GM12878 (cell line): Measurements from ENCODE around the gene PHF21B. TPM values are rescaled to one million over a fixed set of nuclear protein-coding genes. Genes with fewer than 3 reads are reported as not detected.
"Not testable (repeated sequence)": the region's sequence is repeated elsewhere in the genome, so short reads cannot be mapped to it uniquely, and the experiment has no call there.

Experiments used
- ATAC-seq: fragments of 200-7000 bp; cut with Tn5 transposase; 3 replicates; pipeline ENCODE4 v1.9.1; 2020; ENCODE audit warnings: mild to moderate bottlenecking, moderate library complexity
- BruUV-seq: library from RNA; stranded (reverse); fragments of 400-500 nt; replicated peaks from 2 replicates; lab custom pipeline; 2021; lab: Mats Ljungman, UMichigan
- CTCF ChIA-PET: fragments of 300-600 bp; sonication (Branson Sonifier 250); formaldehyde crosslinking; extraction: SDS; loops from one replicate; lab custom pipeline; 2021; ENCODE audit warnings: inconsistent platforms; lab: Yijun Ruan, JAX
- POLR2A ChIA-PET: fragments of 350-600 bp; formaldehyde crosslinking; extraction: SDS; loops from one replicate; lab custom pipeline; 2021; ENCODE audit warnings: inconsistent platforms; lab: Charles Lee
- RAD21 ChIA-PET: fragments of 300-600 bp; sonication (Branson Sonifier 250); formaldehyde crosslinking; loops from one replicate; lab custom pipeline; 2023; ENCODE audit warnings: antibody characterized with exemption; ENCODE audit not compliant: unreplicated experiment; lab: Charles Lee
- SMC1A ChIA-PET: fragments of 300-600 bp; sonication (Branson Sonifier 250); formaldehyde crosslinking; loops from one replicate; lab custom pipeline; 2023; ENCODE audit not compliant: unreplicated experiment, uncharacterized antibody; lab: Charles Lee
- DNase-seq: peaks from one replicate; pipeline ENCODE4 v3.0.0-alpha.2; 2011; ENCODE audit warnings: low read depth, low spot score
- FAIRE-seq: peaks from 3 replicates; lab custom pipeline; 2011; peaks lifted over from hg19 to GRCh38; lab: Jason Lieb, UNC
- H2AFZ ChIP-seq: 2 replicates; pipeline ENCODE4 v1.6.0; 2011; ENCODE audit warnings: low read depth, low read length, control low read depth; ENCODE audit not compliant: control insufficient read depth
- H3K27ac ChIP-seq: 2 replicates; pipeline ENCODE4 v1.5.1; 2011; ENCODE audit warnings: control low read depth; ENCODE audit not compliant: control insufficient read depth, insufficient read depth
- H3K27me3 ChIP-seq, 2 experiments: replicated peaks in 1 of 2; 2 replicates each; pipeline versions ENCODE4 v1.6.0 to v1.6.1; 2011; ENCODE audit warnings: low read length in 1 of 2; ENCODE audit not compliant: control insufficient read depth in 2 of 2, insufficient read depth in 2 of 2
- H3K36me3 ChIP-seq, 2 experiments: 2 replicates each; pipeline ENCODE4 v1.5.1; 2011; ENCODE audit warnings: low read length in 1 of 2; ENCODE audit not compliant: control insufficient read depth in 2 of 2, insufficient read depth in 2 of 2
- H3K4me1 ChIP-seq: 2 replicates; pipeline ENCODE4 v1.6.1; 2011; ENCODE audit warnings: mild to moderate bottlenecking, low read length, moderate library complexity, mixed read lengths; ENCODE audit not compliant: control insufficient read depth, insufficient read depth
- H3K4me2 ChIP-seq: 2 replicates; pipeline ENCODE4 v1.6.0; 2011; ENCODE audit warnings: control low read depth; ENCODE audit not compliant: control insufficient read depth, insufficient read depth
- H3K4me3 ChIP-seq: fragments of 200-600 bp; sonication (generic); 2 replicates; pipeline ENCODE4 v1.5.1; 2016
- H3K79me2 ChIP-seq: 2 replicates; pipeline ENCODE4 v1.6.0; 2011; ENCODE audit warnings: low read length; ENCODE audit not compliant: control insufficient read depth, insufficient read depth
- H3K9ac ChIP-seq: 2 replicates; pipeline ENCODE4 v1.8.0; 2011; ENCODE audit warnings: low read length, control low read depth, mixed read lengths; ENCODE audit not compliant: control insufficient read depth, insufficient read depth
- H3K9me3 ChIP-seq: replicated peaks from 3 replicates; pipeline ENCODE4 v1.5.1; 2011; ENCODE audit warnings: mild to moderate bottlenecking, low read length; ENCODE audit not compliant: control insufficient read depth, insufficient read depth
- H4K20me1 ChIP-seq: 2 replicates; pipeline ENCODE4 v1.6.0; 2011; ENCODE audit not compliant: control insufficient read depth, insufficient read depth
- CREB1 ChIP-seq: IDR thresholded peaks from 2 replicates; pipeline ENCODE4 v1.6.1; 2012; ENCODE audit warnings: low read depth, mild to moderate bottlenecking, inconsistent platforms
- CREM ChIP-seq: IDR thresholded peaks from 2 replicates; pipeline ENCODE4 v1.6.1; 2014; ENCODE audit warnings: antibody characterized with exemption, low read depth
- ETV6 ChIP-seq, 2 experiments: fragments of 450-650 bp in 1 of 2; IDR thresholded peaks in 1 of 2; conservative IDR thresholded peaks in 1 of 2; 2 replicates each; pipeline ENCODE4 v1.6.1; 2014; ENCODE audit warnings: antibody characterized with exemption in 1 of 2, borderline replicate concordance in 1 of 2, low read depth in 1 of 2, mild to moderate bottlenecking in 1 of 2, moderate library complexity in 1 of 2
- MEF2A ChIP-seq: IDR thresholded peaks from 2 replicates; pipeline ENCODE4 v1.6.1; 2011; ENCODE audit warnings: low read depth, mild to moderate bottlenecking, low read length, moderate library complexity; ENCODE audit not compliant: insufficient read depth
- MTA3 ChIP-seq: IDR thresholded peaks from 2 replicates; pipeline ENCODE4 v1.6.1; 2012; ENCODE audit warnings: low read length, inconsistent platforms, borderline replicate concordance
- PAX5 ChIP-seq: IDR thresholded peaks from 2 replicates; pipeline ENCODE4 v1.6.1; 2011; ENCODE audit warnings: low read depth, low read length, borderline replicate concordance
- WGBS: methylation state at CpG from one replicate; pipeline ENCODE4 v1.1.6; 2016; ENCODE audit warnings: low lambda C conversion rate; ENCODE audit not compliant: insufficient replicate concordance, insufficient coverage; ENCODE audit errors: missing lambda C conversion rate; 5-methylcytosine and 5-hydroxymethylcytosine counted together
- in situ Hi-C: fragments of 300-500 bp; cut with MboI; formaldehyde crosslinking; loops from 9 replicates; pipeline ENCODE4 v1.14.3; 2018; ENCODE audit warnings: mixed read lengths
- intact Hi-C: fragments of 100-400 bp; cut with micrococcal nuclease; formaldehyde crosslinking; loops from one replicate; pipeline ENCODE4 v1.14.2; 2022; ENCODE audit not compliant: unreplicated experiment
- polyA plus RNA-seq, 11 experiments: library from polyadenylated mRNA; depleted of rRNA in 4 of 11; unstranded in 6 of 11; stranded (reverse) in 5 of 11; fragments of >200 nt; fragmentation: Nextera tagmentation in 4 of 11; fragmentation: Illumina TruSeq in 1 of 11; extraction: Ambion mirVana in 4 of 11; extraction: Trizol in 1 of 11; gene quantifications; 1 replicate in 1 of 11; 2 replicates in 10 of 11; pipeline versions ENCODE4 v1.2.1 to v1.2.3, GENCODE V29; 2011 to 2016; ENCODE audit warnings: inconsistent platforms in 2 of 11, missing spikeins in 2 of 11, low read depth in 1 of 11
- total RNA-seq, 4 experiments: library from RNA; depleted of rRNA in 3 of 4; stranded (reverse); fragments of >200 nt in 3 of 4; fragmentation: Illumina TruSeq in 1 of 4; extraction: Trizol in 1 of 4; gene quantifications; 2 replicates each; pipeline versions ENCODE4 v1.2.1 to v1.2.3, GENCODE V29; 2013 to 2021
- TF ChIP-seq, protein P1 (sequence below): fragments of 450-650 bp; conservative IDR thresholded peaks from 2 replicates; pipeline ENCODE4 v1.6.1; 2017; ENCODE audit warnings: mild to moderate bottlenecking, moderate library complexity
- TF ChIP-seq, protein P2 (sequence below): fragments of 450-650 bp; IDR thresholded peaks from 2 replicates; pipeline ENCODE4 v1.6.1; 2017; ENCODE audit warnings: mild to moderate bottlenecking, low read depth, inconsistent platforms; ENCODE audit not compliant: poor library complexity, severe bottlenecking

PHF21B gene
- total and polyA plus RNA-seq, 10 of the 15 experiments (the other 5 are each of a cell fraction or from before 2014, with no cell fraction given) = 0.03 to 0.35 TPM; not detected in 8

DNA sequence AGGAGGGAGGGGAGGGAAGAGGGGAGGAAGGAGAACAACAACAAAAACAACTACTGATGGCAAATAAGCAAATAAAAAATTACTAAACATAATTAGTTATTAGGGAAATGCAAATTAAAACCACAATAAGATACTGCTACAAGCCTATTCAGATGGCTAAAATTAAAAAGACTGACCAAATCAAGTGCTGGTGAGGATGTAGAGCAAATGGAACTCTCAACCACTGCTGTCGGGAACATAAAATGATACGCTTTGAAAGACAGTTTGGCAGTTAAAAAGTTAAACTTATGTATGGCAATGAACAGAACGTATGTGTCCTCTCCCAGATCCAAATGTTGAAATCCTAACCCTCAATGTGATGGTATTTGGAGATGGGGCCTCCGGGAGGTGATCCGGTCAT is 85.7 kb downstream of the PHF21B start (continued):
- TF ChIP-seq, protein P1, sequence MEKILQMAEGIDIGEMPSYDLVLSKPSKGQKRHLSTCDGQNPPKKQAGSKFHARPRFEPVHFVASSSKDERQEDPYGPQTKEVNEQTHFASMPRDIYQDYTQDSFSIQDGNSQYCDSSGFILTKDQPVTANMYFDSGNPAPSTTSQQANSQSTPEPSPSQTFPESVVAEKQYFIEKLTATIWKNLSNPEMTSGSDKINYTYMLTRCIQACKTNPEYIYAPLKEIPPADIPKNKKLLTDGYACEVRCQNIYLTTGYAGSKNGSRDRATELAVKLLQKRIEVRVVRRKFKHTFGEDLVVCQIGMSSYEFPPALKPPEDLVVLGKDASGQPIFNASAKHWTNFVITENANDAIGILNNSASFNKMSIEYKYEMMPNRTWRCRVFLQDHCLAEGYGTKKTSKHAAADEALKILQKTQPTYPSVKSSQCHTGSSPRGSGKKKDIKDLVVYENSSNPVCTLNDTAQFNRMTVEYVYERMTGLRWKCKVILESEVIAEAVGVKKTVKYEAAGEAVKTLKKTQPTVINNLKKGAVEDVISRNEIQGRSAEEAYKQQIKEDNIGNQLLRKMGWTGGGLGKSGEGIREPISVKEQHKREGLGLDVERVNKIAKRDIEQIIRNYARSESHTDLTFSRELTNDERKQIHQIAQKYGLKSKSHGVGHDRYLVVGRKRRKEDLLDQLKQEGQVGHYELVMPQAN = no peak
- no peak for TF ChIP-seq CREM

DNA sequence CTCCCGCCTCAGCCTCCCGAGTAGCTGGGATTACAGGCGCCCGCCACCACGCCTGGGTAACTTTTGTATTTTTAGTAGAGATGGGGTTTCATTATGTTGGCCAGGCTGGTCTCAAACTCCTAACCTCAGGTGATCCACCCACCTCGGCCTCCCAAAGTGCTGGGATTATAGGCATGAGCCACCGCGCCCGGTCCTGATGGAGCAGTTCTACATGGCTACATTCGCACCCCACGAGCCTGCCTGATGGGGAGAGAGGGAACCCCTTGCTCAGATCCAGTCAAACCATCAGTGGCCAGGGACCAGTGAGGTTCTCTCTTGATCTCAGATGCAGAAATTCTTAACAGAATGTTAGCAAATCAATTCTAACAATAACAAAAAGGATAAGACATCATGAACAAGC is 88.0 kb downstream of the PHF21B start:
- H3K9ac ChIP-seq, H3K4me3 ChIP-seq, CTCF ChIA-PET, H3K9me3 ChIP-seq, SMC1A ChIA-PET, BruUV-seq, H4K20me1 ChIP-seq, H3K36me3 ChIP-seq, H3K27ac ChIP-seq, ATAC-seq, FAIRE-seq, H3K27me3 ChIP-seq, H3K4me2 ChIP-seq, RAD21 ChIA-PET, H2AFZ ChIP-seq, intact Hi-C loops, DNase-seq, H3K4me1 ChIP-seq, POLR2A ChIA-PET, H3K79me2 ChIP-seq: not testable (repeated sequence)
- in situ Hi-C loops = loop anchor here (25.0 kb wide), 1 partner anchor 1041 kb away; no protein-coding TSS in a partner anchor
- WGBS = 58% methylated on average over 11 of the region's 11 CpGs

DNA sequence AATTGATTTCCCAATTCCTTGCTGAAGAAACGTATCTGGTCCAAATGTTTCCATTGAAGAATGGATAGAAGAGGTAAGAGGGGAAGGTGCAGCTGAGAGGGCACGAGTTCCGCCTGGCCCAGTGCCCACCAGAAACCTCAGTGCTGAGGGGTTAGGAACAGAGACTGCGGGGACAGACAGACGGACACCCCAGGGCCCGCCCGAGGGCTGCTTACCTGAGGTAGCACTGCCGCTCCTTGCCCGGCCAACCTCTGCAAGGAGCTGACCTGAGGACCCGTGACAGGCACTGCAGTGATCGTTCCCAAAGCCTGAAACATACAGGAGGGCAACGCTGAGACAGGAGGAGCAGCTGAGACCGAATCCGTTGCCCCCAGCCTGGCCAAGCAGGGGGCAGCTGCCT is 89.6 kb downstream of the PHF21B start:
- Histone ChIP-seq H3K36me3 (no peaks in the 10 kb centered on the region), H3K4me2 (no peak overlapping the region), H3K27ac (no peak overlapping the region), H2AFZ (no peak overlapping the region), H3K27me3 (no peaks in the 10 kb centered on the region), H3K9ac (no peak overlapping the region), H3K79me2 (no peaks in the 10 kb centered on the region), H3K4me3 (no peak overlapping the region), H4K20me1 (no peaks in the 10 kb centered on the region), H3K9me3 (peaks cover 1% of the 10 kb centered on the region; the same call in 2 of the 3 replicates), H3K4me1 (no peaks in the 10 kb centered on the region)
- in situ Hi-C loops = loop anchor here (25.0 kb wide), 1 partner anchor 1042 kb away; no protein-coding TSS in a partner anchor
- no peak for FAIRE-seq
- WGBS = 29% methylated on average over 12 of the region's 14 CpGs
- no peak for ATAC-seq
- RAD21 ChIA-PET = no interaction called here
- DNase-seq = no peak
- SMC1A ChIA-PET = no interaction called here
- no TSS peak for BruUV-seq
- intact Hi-C loops = no loop called here
- CTCF ChIA-PET = no interaction called here
- POLR2A ChIA-PET = no interaction called here
- TF ChIP-seq ETV6 (conservative IDR thresholded peaks at IDR 0.05 in 1 of 2, IDR thresholded peaks at IDR 0.05 in 1 of 2; ENCODE audit: borderline replicate concordance in 1 of 2, low read depth in 1 of 2) (no peak), MTA3 (no peak), CREB1 (no peak), MEF2A (no peak), PAX5 (no peak)
- TF ChIP-seq, protein P2, sequence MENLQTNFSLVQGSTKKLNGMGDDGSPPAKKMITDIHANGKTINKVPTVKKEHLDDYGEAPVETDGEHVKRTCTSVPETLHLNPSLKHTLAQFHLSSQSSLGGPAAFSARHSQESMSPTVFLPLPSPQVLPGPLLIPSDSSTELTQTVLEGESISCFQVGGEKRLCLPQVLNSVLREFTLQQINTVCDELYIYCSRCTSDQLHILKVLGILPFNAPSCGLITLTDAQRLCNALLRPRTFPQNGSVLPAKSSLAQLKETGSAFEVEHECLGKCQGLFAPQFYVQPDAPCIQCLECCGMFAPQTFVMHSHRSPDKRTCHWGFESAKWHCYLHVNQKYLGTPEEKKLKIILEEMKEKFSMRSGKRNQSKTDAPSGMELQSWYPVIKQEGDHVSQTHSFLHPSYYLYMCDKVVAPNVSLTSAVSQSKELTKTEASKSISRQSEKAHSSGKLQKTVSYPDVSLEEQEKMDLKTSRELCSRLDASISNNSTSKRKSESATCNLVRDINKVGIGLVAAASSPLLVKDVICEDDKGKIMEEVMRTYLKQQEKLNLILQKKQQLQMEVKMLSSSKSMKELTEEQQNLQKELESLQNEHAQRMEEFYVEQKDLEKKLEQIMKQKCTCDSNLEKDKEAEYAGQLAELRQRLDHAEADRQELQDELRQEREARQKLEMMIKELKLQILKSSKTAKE = no peak
- TF ChIP-seq, protein P1 = no peak
